NCI-H1105 (cell line): Measurements from ENCODE around the gene ZC3H12D.
A peak's percentile ranks its signal among the peaks of the same experiment; 100 is the strongest.
"Not testable (repeated sequence)": the region's sequence is repeated elsewhere in the genome, so short reads cannot be mapped to it uniquely, and the experiment has no call there.

Experiments
- DNase-seq: peaks from one replicate; lab custom pipeline; 2025; lab: John Stamatoyannopoulos, UW

The ZC3H12D gene

DNA sequence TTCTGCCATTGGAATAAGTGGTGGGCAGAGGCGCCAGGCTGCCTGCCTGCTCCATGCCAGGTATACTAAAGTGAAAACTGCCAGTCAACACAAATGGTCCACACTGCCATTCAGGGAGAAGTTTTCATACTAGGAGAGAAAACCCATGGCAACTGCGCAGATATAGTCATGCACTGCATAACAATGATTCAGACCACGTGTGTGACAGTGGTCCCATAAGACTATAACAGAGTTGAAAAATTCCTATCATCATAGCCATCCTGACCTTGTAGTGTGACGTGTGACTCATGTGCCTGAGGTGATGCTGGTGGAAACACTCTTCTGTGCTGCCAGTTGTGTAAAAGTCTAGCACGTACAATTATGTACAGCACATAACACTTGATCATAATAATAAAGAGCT, 25.1 kb downstream of the ZC3H12D start:
- DNase-seq = no peak

DNA sequence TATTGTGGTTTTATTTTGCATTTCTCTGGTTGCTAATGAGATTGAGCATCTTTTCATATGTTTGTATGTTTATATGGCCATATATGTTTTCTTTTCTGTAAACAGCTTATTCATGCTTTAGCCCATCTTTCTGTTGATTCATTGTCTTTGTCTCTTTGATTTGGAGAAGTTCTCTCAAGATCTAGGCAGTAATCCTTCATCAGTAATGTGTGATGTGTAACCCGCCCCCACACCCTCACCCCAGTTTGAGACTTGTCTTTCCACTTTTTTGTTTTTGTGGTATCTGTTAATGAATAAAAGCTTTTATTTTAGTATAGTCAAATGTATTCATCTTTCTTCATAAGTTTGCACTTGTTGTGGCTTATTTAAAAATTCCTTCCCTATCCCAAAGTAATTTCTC, 26.0 kb downstream of the ZC3H12D start:
- no peak for DNase-seq

DNA sequence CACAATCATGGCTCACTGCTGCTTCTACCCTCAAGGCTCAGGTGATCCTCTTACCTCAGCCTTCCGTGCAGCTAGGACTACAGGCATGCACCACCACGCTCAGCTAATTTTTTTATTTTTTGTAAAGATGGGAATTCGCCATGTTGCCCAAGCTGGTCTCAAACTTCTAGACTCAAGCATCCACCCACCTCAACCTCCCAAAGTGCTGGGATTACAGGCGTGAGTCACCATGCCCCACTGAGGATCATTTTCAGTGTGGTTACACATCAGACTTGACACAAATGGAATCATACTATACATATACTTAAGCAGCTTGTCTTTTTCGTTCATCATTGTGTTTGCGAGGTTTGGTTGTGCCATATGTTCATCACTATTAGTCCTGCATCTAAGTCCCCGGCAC, 26.6 kb downstream of the ZC3H12D start:
- DNase-seq = no peak

DNA sequence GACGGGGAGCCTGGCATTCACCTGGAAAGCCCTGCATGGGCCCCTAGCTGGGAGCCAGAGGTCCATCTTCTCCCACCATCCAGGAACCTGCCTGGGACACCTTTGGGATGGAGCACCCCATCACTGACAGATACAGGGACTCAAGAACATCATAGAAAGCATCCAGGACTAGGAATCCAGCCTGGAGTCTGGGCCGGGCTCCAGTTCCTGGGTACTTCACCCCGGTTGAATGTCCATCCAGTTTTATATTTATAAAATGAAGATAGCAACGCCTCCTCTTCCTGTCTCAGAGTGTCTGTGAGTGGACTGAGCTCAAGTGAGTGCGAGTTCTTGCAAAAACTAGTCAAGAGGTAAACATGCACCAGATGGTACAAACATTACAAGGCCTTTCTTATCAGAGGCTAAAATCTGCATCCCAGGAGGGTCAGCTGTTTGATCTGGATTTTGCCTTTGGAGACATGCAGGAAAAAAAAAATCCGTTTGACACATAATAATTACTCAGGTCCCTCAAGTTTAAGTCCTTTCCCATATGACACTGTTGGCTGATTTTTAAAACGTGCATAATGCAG, 27.4 kb downstream of the ZC3H12D start:
- DNase-seq = no peak

DNA sequence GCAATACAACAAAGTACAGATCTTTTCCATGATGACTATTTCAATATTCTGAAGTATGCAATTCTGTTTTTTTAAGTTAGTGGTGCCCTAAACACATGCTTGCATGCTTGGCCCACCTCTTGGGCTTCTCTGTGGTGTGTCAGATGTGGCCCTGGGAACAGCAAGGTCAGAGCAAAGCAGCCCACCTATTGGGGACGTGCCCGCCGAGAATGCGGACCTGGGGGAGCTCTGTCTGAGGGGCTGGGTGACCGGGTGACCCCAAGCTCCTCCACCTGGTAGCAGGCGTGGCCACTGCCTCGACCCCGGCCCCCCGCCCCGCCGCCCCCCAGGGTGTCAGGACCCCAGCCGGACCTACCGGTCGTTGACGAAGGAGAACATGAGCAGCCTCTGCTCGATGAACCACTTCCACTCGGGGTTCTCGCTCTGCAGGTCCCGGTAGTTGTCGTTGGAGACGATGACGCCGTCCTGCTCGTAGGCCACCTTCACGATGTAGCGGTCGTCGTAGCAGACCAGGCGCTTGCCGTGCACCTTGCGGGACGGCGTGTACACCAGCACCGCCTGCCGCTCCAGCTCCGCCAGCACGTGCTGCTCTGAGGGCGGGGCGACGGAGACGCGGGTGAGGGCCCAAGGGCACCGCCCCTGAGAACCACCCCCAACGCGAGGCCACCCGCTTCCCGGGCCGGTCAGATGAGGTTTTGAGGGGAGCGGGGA, 28.3 kb downstream of the ZC3H12D start:
- DNase-seq = no peak

DNA sequence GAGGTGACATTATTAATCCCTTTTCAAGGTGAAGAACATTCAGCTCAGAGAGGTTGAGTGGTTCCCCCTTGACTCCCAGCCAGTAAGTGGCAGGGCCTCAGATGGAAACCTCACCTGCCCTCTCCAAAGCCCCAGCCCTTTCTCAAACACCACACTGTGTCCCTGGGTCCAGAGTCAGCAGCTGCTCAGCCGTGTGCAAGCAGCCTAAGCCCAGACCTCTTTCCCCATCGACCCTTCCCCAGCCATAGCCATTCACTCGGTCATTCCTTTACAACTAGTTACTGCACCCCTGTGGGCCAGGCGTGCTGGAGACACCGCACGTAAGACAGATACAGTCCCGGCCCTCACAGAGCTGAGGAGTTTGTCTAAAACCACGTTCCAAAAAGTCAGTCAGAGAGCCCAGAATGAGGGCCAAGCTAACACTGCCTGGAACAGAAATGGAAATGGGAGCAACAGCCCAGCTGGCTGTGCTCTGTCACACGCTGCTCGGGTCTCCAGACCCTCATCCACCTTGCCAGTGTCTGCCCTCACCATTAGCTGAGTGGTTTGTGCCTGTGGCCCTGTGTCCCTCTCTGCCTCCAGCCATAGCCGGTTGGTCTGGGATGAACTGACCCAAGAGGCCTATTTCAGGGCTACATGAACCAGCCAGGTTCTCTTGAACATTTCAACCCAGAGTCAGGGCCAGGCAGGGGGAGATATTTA, 29.6 kb downstream of the ZC3H12D start:
- DNase-seq = no peak

DNA sequence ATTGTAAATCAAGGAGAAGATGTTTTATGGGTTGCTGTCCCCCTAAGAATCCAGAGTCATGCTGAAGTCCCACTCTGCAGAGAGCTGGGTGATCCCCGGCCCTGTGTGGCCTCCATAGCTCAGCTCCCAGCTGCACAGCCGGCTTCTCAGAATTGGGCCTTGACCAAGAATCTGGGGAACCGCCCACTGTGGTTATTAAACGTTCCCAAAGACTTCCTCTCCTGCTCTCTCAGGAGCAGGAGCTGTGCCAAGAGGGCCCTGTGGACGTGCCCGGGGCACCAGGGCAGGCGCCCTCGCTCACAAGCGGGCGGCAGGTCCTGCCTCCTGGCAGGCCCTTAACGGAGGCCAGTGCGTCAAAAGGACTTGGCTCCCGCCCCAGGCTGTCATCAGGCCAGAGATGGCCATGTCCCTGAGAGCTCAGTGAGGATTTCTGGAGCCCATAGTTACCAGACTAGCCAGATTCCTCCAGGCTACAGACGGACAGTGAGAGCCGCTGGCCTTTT, 30.4 kb downstream of the ZC3H12D start:
- DNase-seq = peak; percentile 71

DNA sequence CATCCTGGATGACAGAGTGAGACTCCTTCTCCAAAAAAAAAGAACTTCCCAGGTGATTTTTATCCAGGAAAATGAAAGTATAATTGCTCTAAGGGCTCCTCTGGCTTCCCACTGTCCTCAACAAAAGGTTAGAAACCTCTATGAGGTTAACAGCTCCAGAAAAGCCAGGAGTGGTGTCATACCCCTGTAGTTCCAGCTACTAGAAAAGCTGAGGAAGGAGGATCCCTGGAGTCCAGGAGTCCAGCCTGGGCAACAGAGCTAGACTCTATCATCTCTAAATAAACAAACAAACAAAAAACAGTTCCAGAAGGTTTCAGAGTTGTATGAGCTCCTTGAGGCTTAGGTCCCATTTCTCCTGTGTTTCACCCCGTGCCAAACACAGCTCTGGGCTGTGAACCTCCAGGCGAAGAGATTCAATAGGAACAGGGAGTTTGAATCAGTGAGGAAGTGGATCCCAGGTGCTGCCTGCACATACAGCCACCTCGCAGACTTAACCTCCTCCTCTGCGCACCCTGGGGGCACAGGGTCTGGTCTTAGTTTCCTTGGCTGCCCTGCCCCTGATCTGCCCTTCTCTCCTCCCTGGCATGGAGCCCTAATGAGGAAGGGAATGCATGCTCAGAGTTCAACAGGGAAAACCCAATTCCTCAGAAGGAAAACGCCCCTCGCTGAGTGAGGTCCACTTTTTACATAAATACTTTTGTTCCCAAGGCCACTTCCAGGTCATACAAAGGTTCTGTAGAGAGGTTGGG, 31.0 kb downstream of the ZC3H12D start:
- no peak for DNase-seq

DNA sequence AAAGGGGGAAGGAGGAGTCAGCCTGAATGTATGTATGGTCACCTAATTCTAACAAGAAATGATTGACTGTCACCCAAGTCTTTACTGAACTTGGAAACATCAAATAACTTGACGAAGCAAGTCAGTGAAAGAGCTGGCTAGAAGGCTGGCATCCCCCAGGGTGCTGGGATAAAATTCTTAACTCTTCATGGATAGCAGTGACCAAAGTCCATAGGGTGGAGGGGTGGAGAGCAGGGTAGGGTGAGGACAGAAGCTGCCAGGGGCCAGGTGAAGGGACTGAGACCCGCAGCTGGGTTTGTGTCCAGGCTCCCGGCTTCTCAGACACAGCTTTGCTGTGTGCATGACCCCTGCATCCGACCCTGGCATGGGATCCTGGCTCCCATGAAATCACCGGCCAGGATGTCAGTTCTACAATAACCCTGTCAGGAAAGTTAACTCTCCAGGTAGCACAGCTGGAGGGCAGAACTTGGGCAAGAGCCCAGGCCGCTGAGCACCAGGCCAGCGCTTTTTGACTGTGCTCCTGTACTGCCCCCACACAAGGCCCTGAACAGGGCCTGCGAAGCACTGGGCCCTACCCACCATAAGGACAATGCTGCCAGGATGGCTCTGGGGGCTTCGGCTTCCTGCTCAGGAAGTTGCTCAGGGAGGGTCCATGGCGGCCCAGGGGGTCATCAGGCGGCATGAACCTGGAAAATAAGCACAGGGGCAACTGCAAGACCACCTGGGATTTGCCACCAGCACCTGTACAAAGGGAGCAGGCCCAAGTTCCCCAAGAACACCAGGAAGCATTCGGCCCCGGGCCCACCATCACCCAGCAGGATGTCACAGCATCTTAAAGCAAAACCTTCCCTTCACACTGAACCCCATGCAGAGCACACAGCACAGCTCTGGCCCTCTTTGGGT, 32.5 kb downstream of the ZC3H12D start:
- DNase-seq = no peak

DNA sequence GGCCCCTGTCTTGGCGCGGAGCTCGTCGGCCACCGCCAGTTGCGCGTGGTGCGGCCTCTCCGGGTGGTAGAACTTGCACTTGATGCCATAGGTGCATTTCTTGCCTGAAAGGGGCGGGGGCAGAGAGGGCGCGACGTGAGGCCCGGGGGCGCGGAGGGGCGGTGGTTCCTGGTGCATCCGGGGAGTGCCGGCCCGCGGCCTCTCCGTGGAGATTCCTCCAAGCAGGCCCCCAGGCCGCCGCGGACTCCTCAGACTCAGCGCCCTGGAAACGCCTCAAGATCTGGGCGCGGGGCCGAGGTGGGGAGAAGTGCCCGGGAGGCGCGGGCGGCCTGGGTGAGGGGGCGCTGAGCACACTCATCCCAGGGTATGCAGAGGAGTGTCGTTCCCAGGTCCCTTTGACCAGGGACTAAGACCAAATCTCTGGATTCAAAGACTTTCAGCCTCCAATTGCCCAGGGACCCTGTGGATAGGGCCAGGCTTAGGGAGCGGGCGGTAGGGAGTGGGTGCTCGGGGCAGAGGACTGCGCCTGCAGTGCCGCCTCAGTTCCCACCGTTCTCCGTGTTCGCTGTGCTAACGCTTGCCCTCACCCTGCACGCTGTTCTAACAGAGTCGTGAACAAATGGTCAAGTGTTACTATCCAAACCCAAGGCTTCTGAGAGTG, 33.3 kb downstream of the ZC3H12D start:
- no peak for DNase-seq

DNA sequence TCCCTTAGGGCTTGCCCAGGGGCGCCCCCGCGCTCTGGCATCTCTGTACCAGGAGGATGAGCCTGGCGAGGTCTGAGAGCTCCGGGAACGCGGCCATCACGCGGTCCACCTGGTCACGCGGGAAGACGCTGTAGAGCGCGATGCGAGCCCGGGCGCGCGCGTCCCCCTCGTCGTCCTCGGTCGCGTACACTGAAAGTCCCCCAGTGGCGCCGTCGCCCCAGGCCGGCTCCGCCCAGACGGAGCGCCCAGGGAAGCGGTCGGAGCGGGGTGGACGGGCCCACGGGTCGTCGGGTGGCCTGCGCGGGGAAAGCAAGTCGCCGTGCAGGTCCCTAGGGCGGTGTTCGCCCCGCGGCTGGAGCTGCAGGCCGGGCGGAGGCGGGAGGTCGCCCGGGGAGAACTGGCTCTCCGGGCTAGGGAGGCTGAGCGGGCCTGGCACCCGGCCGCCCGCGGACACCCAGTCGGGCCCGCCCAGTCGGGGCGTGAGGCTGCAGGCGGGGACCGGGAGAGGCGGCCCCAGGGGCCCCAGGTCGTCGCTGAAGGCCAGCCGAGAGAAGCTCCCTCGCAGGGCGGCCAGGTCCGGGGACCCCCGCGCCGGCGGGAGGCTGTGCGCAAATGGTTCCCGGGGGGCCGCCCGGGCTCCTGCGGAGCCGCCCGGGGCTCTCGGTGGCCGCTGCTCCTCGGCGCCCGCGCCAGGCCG, 34.0 kb downstream of the ZC3H12D start:
- DNase-seq = no peak

DNA sequence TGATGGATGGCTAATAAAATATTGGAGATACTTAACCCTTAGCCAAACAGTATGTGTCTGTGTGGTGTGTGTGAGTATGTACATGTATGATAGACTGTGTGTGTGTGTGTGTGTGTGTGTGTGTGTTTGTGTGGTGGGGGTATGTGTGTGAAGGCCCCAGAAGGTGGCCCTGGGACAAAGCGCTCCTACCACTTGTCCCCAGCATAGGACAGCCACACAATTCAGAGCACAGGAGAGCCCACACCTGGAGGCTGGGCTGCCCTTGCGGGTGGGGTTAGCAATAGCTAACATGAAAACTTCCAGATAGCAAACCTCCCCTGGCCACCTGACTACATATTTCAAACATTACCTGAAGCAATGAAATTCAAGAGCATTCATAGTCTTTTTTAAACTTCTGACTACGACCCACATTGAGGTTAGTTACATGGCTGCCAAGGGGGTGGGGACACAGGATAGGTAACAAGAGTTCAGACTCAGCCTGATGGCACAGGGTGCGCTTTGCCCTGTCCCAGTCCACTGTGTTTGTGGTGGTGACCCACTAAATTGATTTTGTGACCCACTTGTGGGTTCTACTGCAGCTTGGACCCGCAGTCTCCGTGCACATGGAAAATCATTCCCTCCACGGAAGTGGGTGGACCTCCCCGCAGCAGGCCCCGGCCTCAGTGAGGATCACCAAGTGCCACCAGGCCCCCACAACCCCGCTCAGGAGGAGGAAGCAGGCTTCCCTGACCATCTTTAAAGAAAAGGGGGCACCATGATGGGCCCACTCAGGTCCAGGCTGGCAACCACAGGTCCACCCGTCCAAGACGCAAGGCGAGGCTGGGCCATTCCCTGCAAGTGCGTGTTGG, 34.8 kb downstream of the ZC3H12D start:
- no peak for DNase-seq

DNA sequence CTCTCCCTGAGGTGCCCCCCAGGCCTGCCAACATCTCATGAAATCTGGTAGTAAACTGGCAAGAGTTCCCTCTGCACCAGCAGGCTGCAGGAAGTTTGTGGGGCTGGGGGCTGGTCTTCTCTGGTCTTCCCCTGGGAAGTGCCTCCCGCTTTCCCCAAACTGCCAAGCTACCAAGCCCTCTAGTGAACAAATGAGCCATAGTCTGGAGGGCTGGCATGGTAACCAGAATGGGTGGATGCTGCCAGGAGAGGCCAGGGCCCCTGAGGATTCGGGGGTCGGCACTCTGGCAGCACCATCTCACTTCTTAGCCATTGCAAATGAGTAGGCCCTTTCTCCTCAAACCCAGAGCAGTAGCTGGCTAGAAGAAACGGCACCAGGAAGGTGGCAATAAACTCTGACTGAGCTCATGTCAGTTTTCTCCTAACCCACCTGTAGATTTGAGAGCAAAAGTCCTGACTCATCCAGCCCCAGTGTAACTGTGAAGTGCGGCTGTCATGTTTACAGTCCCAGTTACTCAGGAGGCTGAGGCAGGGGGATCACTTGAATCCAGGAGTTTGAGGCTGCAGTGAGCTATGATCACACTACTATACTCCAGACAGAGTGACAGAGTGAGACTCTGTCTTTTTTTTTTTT, 35.9 kb downstream of the ZC3H12D start:
- DNase-seq = no peak

DNA sequence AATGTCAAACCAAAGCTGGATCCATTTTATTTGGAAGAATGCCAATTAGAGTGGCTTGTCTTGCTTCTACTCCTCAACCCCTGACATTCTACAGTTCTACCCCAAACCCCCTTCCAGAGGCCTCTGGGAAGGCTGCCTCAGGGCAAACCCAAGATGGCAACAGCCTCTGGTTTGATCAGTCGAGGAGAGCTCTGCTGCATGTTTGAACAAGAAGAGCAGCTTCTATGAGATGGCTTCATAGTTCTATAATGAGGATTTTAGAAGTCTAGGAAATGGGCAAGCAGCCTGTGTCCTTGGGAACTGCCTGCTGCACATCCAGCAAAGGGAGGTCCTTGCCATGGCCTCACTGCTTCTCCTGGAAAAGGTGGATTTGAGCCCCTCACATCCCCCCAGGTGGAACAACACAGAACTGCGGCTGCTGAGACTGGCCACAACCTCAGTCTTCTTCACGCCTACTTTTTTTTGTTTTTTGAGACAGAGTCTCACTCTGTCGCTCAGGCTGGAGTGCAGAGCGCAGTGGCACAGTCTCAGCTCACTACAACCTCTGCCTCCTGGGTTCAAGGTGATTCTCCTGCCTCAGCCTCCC, 37.9 kb downstream of the ZC3H12D start:
- no peak for DNase-seq

DNA sequence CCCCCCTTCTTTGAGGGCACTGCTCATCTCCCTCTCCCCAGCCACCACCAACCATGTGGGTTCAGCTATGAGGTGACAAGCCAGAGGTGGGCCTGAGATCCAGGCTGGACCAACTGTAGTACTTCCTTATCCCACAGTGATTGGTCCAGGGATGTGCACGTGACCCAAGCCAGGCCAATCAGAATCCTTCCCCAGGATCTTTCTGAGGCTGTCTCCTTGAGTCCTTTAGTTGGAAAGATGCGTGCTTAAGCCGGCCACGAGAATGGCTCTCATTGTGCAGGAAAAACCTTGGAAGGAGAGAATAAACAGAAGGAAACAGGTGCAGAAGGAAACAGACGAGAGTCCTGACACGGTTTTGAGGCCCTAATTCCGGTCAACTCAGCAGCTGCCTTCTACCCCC, 39.2 kb downstream of the ZC3H12D start:
- DNase-seq = no peak

DNA sequence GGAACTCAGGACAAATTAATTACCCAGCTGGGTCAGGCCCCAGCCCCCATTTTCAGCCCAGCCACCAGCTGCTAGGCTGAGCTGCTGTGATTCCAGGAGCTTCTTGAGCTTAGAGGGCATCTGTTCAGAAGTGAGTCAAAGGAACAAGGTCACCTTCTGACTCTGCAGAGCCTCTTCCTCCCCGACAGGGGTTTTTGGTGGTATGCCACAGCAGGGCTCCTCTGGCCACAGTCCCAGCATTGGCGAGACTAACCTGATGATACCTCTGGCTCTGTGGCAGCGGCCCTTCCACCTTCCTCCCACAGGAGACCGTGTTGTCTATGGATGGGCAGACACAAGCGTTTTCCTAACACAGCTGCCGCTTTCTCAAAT, 39.7 kb downstream of the ZC3H12D start:
- no peak for DNase-seq

DNA sequence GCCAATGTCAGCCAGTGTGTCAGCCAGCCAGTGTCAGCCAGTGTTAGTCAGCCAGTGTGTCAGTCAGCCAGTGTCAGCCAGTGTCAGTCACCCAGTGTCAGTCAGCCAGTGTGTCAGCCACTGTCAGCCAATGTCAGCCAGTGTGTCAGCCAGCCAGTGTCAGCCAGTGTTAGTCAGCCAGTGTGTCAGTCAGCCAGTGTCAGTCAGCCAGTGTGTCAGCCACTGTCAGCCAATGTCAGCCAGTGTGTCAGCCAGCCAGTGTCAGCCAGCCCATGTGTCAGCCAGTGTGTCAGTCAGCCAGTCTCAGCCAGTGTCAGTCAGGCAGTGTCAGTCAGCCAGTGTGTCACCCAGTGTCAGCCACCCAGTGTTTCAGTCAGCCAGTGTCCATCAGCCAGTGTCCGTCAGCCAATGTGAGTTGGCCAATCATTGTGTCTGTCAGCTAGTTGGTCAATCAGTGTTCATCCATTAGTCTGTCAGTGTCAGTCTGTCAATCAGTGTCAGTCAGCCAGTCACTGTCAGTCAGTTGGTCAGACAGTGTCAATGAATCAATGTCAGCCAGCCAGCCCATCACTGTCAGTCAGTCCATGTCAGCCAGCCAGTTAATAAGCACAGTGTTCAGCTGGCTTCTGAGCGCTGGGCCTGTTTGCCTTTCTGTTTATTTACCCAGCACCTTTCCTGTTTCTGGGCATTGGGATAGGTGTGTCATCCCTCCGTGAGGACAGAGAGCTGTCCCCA, 40.3 kb downstream of the ZC3H12D start:
- not testable (repeated sequence) for DNase-seq
